H1 (cell line): Measurements from ENCODE around the gene SDF2L1. TPM values are rescaled to one million over a fixed set of nuclear protein-coding genes. Genes with fewer than 3 reads are reported as not detected.

Source experiments
- BACH1 ChIP-seq: IDR thresholded peaks from 2 replicates; pipeline ENCODE4 v1.6.1; 2012; ENCODE audit warnings: low read length, improper control_type of control experiment
- CBX5 ChIP-seq: fragments of 300-800, 300-1000 bp; sonication (generic); IDR thresholded peaks from 2 replicates; pipeline ENCODE4 v1.7.1; 2016; ENCODE audit warnings: antibody characterized with exemption, low read length, low read depth
- CHD7 ChIP-seq: fragments of 300-600 bp; sonication (generic); IDR thresholded peaks from 2 replicates; pipeline ENCODE4 v1.7.1; 2012; ENCODE audit warnings: low read length, moderate library complexity, mild to moderate bottlenecking, inconsistent platforms; ENCODE audit not compliant: insufficient replicate concordance
- EP300 ChIP-seq, 2 experiments: IDR thresholded peaks; 1 replicate in 1 of 2; 2 replicates in 1 of 2; pipeline ENCODE4 v1.6.1; 2011 to 2012; ENCODE audit warnings: low read depth in 2 of 2, low read length in 2 of 2, mild to moderate bottlenecking in 2 of 2, borderline replicate concordance in 1 of 2, inconsistent platforms in 1 of 2, moderate library complexity in 1 of 2
- HDAC6 ChIP-seq: IDR thresholded peaks from one replicate; pipeline ENCODE4 v1.7.1; 2012; ENCODE audit warnings: low read depth, mild to moderate bottlenecking, inconsistent platforms, low read length, moderate library complexity
- KDM4A ChIP-seq: IDR thresholded peaks from one replicate; pipeline ENCODE4 v1.7.1; 2012; ENCODE audit warnings: low read depth, mild to moderate bottlenecking, moderate library complexity, low read length, inconsistent platforms; ENCODE audit not compliant: severe bottlenecking
- MAFK ChIP-seq: IDR thresholded peaks from 2 replicates; pipeline ENCODE4 v1.6.1; 2012; ENCODE audit warnings: low read depth, mild to moderate bottlenecking, improper control_type of control experiment, low read length
- NANOG ChIP-seq: IDR thresholded peaks from 2 replicates; pipeline ENCODE4 v1.6.1; 2011; ENCODE audit warnings: low read length, low read depth, mild to moderate bottlenecking, inconsistent platforms; ENCODE audit not compliant: insufficient read depth, poor library complexity, severe bottlenecking
- SAP30 ChIP-seq: fragments of 300-600 bp; sonication (generic); IDR thresholded peaks from 2 replicates; pipeline ENCODE4 v1.7.1; 2012; ENCODE audit warnings: low read length, moderate library complexity, mild to moderate bottlenecking, inconsistent platforms; ENCODE audit not compliant: insufficient read depth, insufficient replicate concordance
- SP2 ChIP-seq: IDR thresholded peaks from 2 replicates; pipeline ENCODE4 v1.6.1; 2012; ENCODE audit warnings: mild to moderate bottlenecking, low read length, inconsistent platforms
- TEAD4 ChIP-seq: IDR thresholded peaks from 2 replicates; pipeline ENCODE4 v1.6.1; 2012; ENCODE audit warnings: low read depth, low read length, inconsistent platforms, mixed read lengths
- polyA plus RNA-seq, 7 experiments: library from polyadenylated mRNA; depleted of rRNA in 3 of 7; stranded (reverse) in 5 of 7; unstranded in 2 of 7; fragments of >200 nt in 5 of 7; fragments of 200-250 nt in 2 of 7; gene quantifications; 1 replicate in 5 of 7; 2 replicates in 1 of 7; 4 replicates in 1 of 7; pipeline versions ENCODE4 v1.2.1 to v1.2.3, GENCODE V29; 2011 to 2013; ENCODE audit warnings: missing spikeins in 2 of 7, mixed read lengths in 2 of 7
- total RNA-seq: library from RNA; stranded (reverse); fragmentation: NEBNext Ultra II Directional; extraction: Animal tissue kit (Norgen Biotek cat#: 25700); gene quantifications from 2 replicates; pipeline ENCODE4 v1.2.1, GENCODE V29; 2021

The SDF2L1 gene
- total and polyA plus RNA-seq, 2 of the 8 experiments (the other 6 are each of a cell fraction or from before 2014, with no cell fraction given): 51.1 to 59.6 TPM

DNA sequence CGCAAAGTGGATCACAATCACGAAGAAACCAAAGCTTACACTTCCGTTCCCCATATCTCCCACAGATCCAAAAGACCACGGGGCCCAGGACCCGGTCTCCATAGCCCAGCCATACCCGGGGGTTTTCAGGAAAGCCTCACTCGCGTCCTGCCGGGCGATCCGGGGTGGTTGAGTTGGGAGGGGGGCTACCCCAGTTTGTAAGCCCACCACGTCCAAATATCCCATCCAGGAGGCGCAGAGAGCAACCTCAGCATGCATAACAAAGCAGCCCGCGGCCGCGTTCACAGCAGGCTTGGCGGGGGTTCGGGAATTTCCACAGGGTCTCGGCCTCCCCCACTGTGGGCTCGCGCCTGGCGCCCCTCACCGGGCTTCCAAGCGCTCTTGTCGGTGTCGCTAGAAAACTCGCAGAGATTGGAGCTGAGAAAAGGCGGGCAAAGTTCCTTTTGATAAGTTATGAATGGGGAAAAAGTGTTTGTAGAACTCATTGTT is 9.5 kb downstream of the SDF2L1 start (continued):
- no peak for TF ChIP-seq NANOG
- peak; percentile 40 for TF ChIP-seq SAP30
- TF ChIP-seq CHD7: no peak
- no peak for TF ChIP-seq HDAC6
- no peak for TF ChIP-seq TEAD4
- no peak for TF ChIP-seq EP300 (IDR thresholded peaks at IDR 0.05; ENCODE audit: borderline replicate concordance in 1 of 2, low read depth in 2 of 2, low read length in 2 of 2)
- peak; percentile 83 for TF ChIP-seq KDM4A
- TF ChIP-seq CBX5: no peak
- no peak for TF ChIP-seq SP2
- TF ChIP-seq BACH1: peak; percentile 85
- no peak for TF ChIP-seq MAFK
